Keratinocyte (primary cell): ENCODE results near the gene MDK.

Experiments used
- EZH2 ChIP-seq: IDR thresholded peaks from one replicate; pipeline ENCODE4 v1.6.1; 2012; ENCODE audit warnings: inconsistent platforms, mild to moderate bottlenecking, low read length, moderate library complexity
- TF ChIP-seq, protein P1 (sequence below), 3 experiments: IDR thresholded peaks in 1 of 3; conservative IDR thresholded peaks in 1 of 3; optimal IDR thresholded peaks in 1 of 3; 2 replicates in 2 of 3; 3 replicates in 1 of 3; pipeline versions ENCODE3 to v1.5.1; 2011; ENCODE audit warnings: low read length in 3 of 3, mild to moderate bottlenecking in 3 of 3, moderate library complexity in 2 of 3, control low read depth in 1 of 3, inconsistent platforms in 1 of 3; ENCODE audit not compliant: insufficient read depth in 2 of 3; ENCODE audit errors: extremely low read depth in 1 of 3

DNA sequence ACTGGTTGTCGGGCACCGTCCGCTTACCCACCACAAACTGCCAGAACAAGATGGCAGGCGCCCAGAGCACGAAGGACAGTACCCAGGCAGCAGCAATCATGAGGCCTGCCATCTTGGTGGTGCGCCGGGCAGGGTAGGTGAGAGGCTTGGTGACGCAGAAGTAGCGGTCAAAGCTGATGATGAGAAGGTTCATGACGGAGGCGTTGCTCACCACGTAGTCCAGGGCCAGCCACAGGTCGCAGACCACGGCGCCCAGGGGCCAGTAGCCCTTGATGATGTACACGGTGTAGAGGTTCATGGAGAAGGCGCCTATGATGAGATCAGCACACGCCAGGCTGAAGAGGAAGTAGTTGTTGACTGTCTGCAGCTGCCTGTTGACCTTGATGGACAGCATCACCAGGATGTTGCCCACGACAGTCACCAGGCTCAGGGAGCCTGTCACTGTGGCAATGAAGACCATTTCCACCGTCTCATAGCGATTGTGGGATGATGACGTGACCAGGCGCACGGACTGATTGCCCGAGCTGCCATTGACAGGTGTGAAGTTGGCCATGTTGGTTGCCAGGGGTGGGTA is 4.6 kb downstream of the MDK start:
- TF ChIP-seq, protein P1, sequence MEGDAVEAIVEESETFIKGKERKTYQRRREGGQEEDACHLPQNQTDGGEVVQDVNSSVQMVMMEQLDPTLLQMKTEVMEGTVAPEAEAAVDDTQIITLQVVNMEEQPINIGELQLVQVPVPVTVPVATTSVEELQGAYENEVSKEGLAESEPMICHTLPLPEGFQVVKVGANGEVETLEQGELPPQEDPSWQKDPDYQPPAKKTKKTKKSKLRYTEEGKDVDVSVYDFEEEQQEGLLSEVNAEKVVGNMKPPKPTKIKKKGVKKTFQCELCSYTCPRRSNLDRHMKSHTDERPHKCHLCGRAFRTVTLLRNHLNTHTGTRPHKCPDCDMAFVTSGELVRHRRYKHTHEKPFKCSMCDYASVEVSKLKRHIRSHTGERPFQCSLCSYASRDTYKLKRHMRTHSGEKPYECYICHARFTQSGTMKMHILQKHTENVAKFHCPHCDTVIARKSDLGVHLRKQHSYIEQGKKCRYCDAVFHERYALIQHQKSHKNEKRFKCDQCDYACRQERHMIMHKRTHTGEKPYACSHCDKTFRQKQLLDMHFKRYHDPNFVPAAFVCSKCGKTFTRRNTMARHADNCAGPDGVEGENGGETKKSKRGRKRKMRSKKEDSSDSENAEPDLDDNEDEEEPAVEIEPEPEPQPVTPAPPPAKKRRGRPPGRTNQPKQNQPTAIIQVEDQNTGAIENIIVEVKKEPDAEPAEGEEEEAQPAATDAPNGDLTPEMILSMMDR (optimal IDR thresholded peaks at IDR 0.05 in 1 of 3, IDR thresholded peaks at IDR 0.05 in 1 of 3, conservative IDR thresholded peaks at IDR 0.05 in 1 of 3; ENCODE audit: extremely low read depth in 1 of 3, insufficient read depth in 2 of 3, low read length in 3 of 3) = no peak
- TF ChIP-seq EZH2 = no peak
